ENCODE data around the gene EME2. TPM values are rescaled to one million over a fixed set of nuclear protein-coding genes. Genes with fewer than 3 reads are reported as not detected.
A peak's percentile ranks its signal among the peaks of the same experiment; 100 is the strongest.

The EME2 gene
- total RNA-seq, 1 donor from 2014 or later, result 10.6 TPM

- DNase-seq, result no peak
Observed at GRCh38 chr16:1745181-1745899, 27.3 kb upstream of the EME2 start.

- DNase-seq, result peak; percentile 53
Observed at GRCh38 chr16:1745900-1746692, 26.5 kb upstream of the EME2 start.

- DNase-seq, result no peak
Observed at GRCh38 chr16:1746693-1747195, 25.9 kb upstream of the EME2 start.

- no peak for DNase-seq
Observed at GRCh38 chr16:1747934-1748333, 24.7 kb upstream of the EME2 start.

- DNase-seq, result no peak
Observed at GRCh38 chr16:1749152-1750117, 23.2 kb upstream of the EME2 start.

GRCh38 chr16:1751946-1752345 is 20.7 kb upstream of the EME2 start:
- DNase-seq, result no peak

- DNase-seq, result no peak
Observed at GRCh38 chr16:1752853-1753252, 19.8 kb upstream of the EME2 start.

GRCh38 chr16:1754204-1754603 is 18.4 kb upstream of the EME2 start:
- DNase-seq, result no peak

GRCh38 chr16:1757714-1758461 is 14.7 kb upstream of the EME2 start:
- DNase-seq, result no peak

GRCh38 chr16:1758923-1759322 is 13.7 kb upstream of the EME2 start:
- no peak for DNase-seq

GRCh38 chr16:1759511-1759910 is 13.1 kb upstream of the EME2 start:
- no peak for DNase-seq

- no peak for DNase-seq
Observed at GRCh38 chr16:1760911-1761310, 11.7 kb upstream of the EME2 start.

GRCh38 chr16:1761751-1762150 is 10.9 kb upstream of the EME2 start:
- no peak for DNase-seq

- no peak for DNase-seq
Observed at GRCh38 chr16:1762196-1762878, 10.3 kb upstream of the EME2 start.

GRCh38 chr16:1762879-1763520 is 9.6 kb upstream of the EME2 start:
- DNase-seq, result no peak

GRCh38 chr16:1763521-1764511 is 8.8 kb upstream of the EME2 start:
- DNase-seq, result peak; percentile 65

GRCh38 chr16:1764971-1765370 is 7.6 kb upstream of the EME2 start:
- DNase-seq, result no peak

GRCh38 chr16:1765826-1766225 is 6.8 kb upstream of the EME2 start:
- DNase-seq, result no peak

GRCh38 chr16:1766231-1766630 is 6.4 kb upstream of the EME2 start:
- no peak for DNase-seq

Data from tongue (tissue), 2 donors.